Endothelial cell of umbilical vein (primary cell): ENCODE results near the gene POFUT2. TPM values are rescaled to one million over a fixed set of nuclear protein-coding genes. Genes with fewer than 3 reads are reported as not detected.
A peak's percentile ranks its signal among the peaks of the same experiment; 100 is the strongest.

Experiments
- BruUV-seq: library from RNA; stranded (reverse); fragments of 400-500 nt; replicated peaks from 2 replicates; lab custom pipeline; 2021; lab: Mats Ljungman, UMichigan
- CTCF ChIA-PET: fragments of 300-600, 350-600 bp; sonication (Branson Sonifier 250); formaldehyde crosslinking; loops from one replicate; lab custom pipeline; 2021; ENCODE audit warnings: antibody characterized with exemption, inconsistent platforms; lab: Charles Lee
- POLR2A ChIA-PET: fragments of 300-600, 350-600 bp; sonication (Branson Sonifier 250); formaldehyde crosslinking; loops from one replicate; lab custom pipeline; 2021; ENCODE audit warnings: antibody characterized with exemption, inconsistent platforms; lab: Charles Lee
- DNase-seq: peaks from one replicate; pipeline ENCODE4 v3.0.0-alpha.2; 2011; ENCODE audit warnings: low read depth, low spot score
- FAIRE-seq: peaks from 2 replicates; lab custom pipeline; 2011; peaks lifted over from hg19 to GRCh38; lab: Jason Lieb, UNC
- H2AFZ ChIP-seq: 2 replicates; pipeline ENCODE4 v1.6.0; 2012; ENCODE audit warnings: low read depth, low read length, control low read depth, inconsistent platforms
- H3K27ac ChIP-seq: 2 replicates; pipeline ENCODE4 v1.5.1; 2011; ENCODE audit warnings: low read depth, mild to moderate bottlenecking, control low read depth, low read length, moderate library complexity; ENCODE audit not compliant: insufficient read depth
- H3K27me3 ChIP-seq, 2 experiments: 2 replicates each; pipeline versions ENCODE4 v1.6.0 to v1.6.1; 2011; ENCODE audit warnings: low read length in 2 of 2, mixed read lengths in 1 of 2; ENCODE audit not compliant: control insufficient read depth in 2 of 2, insufficient read depth in 2 of 2
- H3K36me3 ChIP-seq, 2 experiments: 2 replicates in 1 of 2; 3 replicates in 1 of 2; pipeline ENCODE4 v1.5.1; 2011; ENCODE audit warnings: low read length in 2 of 2, mild to moderate bottlenecking in 1 of 2, moderate library complexity in 1 of 2; ENCODE audit not compliant: control insufficient read depth in 2 of 2, insufficient read depth in 2 of 2; ENCODE audit errors: extremely low read depth in 1 of 2
- H3K4me1 ChIP-seq: 3 replicates; pipeline ENCODE4 v1.5.1; 2011; ENCODE audit warnings: mild to moderate bottlenecking, low read length; ENCODE audit not compliant: control insufficient read depth, insufficient read depth; ENCODE audit errors: extremely low read depth
- H3K4me2 ChIP-seq: 2 replicates; pipeline ENCODE4 v1.6.1; 2011; ENCODE audit warnings: low read length, control low read depth, mixed read lengths; ENCODE audit not compliant: insufficient read depth
- H3K4me3 ChIP-seq, 3 experiments: fragments of 200-600 bp in 1 of 3; sonication (generic), shearing (Covaris generic) in 1 of 3; replicated peaks in 1 of 3; 2 replicates each; pipeline ENCODE4 v1.5.1; 2011 to 2016; ENCODE audit warnings: control low read depth in 3 of 3, low read length in 3 of 3, mild to moderate bottlenecking in 2 of 3, inconsistent platforms in 1 of 3, low read depth in 1 of 3, moderate library complexity in 1 of 3; ENCODE audit not compliant: insufficient read depth in 1 of 3
- H3K79me2 ChIP-seq: 2 replicates; pipeline ENCODE4 v1.6.0; 2012; ENCODE audit warnings: low read length, inconsistent platforms; ENCODE audit not compliant: control insufficient read depth, insufficient read depth
- H3K9ac ChIP-seq: replicated peaks from 2 replicates; pipeline ENCODE3; 2011; ENCODE audit warnings: low read length, control low read depth; ENCODE audit not compliant: insufficient read depth; ENCODE audit errors: extremely low read depth
- H3K9me1 ChIP-seq: replicated peaks from 3 replicates; pipeline ENCODE4 v1.6.0; 2011; ENCODE audit warnings: mild to moderate bottlenecking, low read length; ENCODE audit not compliant: control insufficient read depth, insufficient read depth; ENCODE audit errors: extremely low read depth
- H3K9me3 ChIP-seq: replicated peaks from 2 replicates; pipeline ENCODE4 v1.5.1; 2012; ENCODE audit warnings: low read length, inconsistent platforms; ENCODE audit not compliant: control insufficient read depth, insufficient read depth
- H4K20me1 ChIP-seq: replicated peaks from 2 replicates; pipeline ENCODE3; 2011; ENCODE audit warnings: mild to moderate bottlenecking, low read length; ENCODE audit not compliant: control insufficient read depth, insufficient read depth; ENCODE audit errors: extremely low read depth
- EZH2 ChIP-seq: IDR thresholded peaks from 2 replicates; pipeline ENCODE4 v1.6.1; 2012; ENCODE audit warnings: borderline replicate concordance, low read depth, mild to moderate bottlenecking, moderate library complexity, low read length, inconsistent platforms; ENCODE audit not compliant: severe bottlenecking
- FOS ChIP-seq: IDR thresholded peaks from 2 replicates; pipeline ENCODE4 v1.6.1; 2011; ENCODE audit warnings: mild to moderate bottlenecking, low read length, moderate library complexity, borderline replicate concordance; ENCODE audit not compliant: insufficient read depth
- GATA2 ChIP-seq: IDR thresholded peaks from 2 replicates; pipeline ENCODE4 v1.7.0; 2011; ENCODE audit warnings: low read depth, mild to moderate bottlenecking, moderate library complexity, mixed read lengths, low read length; ENCODE audit not compliant: insufficient read length, insufficient read depth
- JUN ChIP-seq: IDR thresholded peaks from 2 replicates; pipeline ENCODE4 v1.6.1; 2011; ENCODE audit warnings: borderline replicate concordance, low read depth; ENCODE audit not compliant: insufficient read length, insufficient read depth
- MAX ChIP-seq: IDR thresholded peaks from 2 replicates; pipeline ENCODE4 v1.6.1; 2011; ENCODE audit not compliant: insufficient read depth, insufficient read length
- MYC ChIP-seq: IDR thresholded peaks from one replicate; pipeline ENCODE4 v1.6.1; 2011; ENCODE audit warnings: mild to moderate bottlenecking, low read depth, low read length
- POLR2A ChIP-seq: IDR thresholded peaks from 2 replicates; pipeline ENCODE4 v1.6.1; 2012; ENCODE audit warnings: low read depth, mild to moderate bottlenecking, control low read depth, low read length
- POLR2AphosphoS5 ChIP-seq: IDR thresholded peaks from 2 replicates; pipeline ENCODE4 v1.6.1; 2012; ENCODE audit warnings: low read depth, mild to moderate bottlenecking, control low read depth, low read length, moderate library complexity; ENCODE audit not compliant: insufficient read depth
- dilution Hi-C: fragments of 300-500 bp; cut with MboI; formaldehyde crosslinking; loops from one replicate; pipeline ENCODE4 v1.15.0; 2019; ENCODE audit warnings: low sequenced_read_pairs; ENCODE audit not compliant: extremely low pct_ligation_motif_present
- intact Hi-C: fragments of 100-400 bp; cut with micrococcal nuclease; formaldehyde crosslinking; loops from one replicate; pipeline ENCODE4 v1.10.0; 2022
- polyA plus RNA-seq, 4 experiments: library from polyadenylated mRNA; depleted of rRNA in 3 of 4; stranded (reverse) in 3 of 4; unstranded in 1 of 4; fragments of >200 nt; gene quantifications; 2 replicates each; pipeline versions ENCODE4 v1.2.1 to v1.2.3, GENCODE V29; 2011 to 2012; ENCODE audit warnings: missing spikeins in 1 of 4
- total RNA-seq: library from RNA; stranded (reverse); gene quantifications from 2 replicates; pipeline ENCODE4 v1.2.3, GENCODE V29; 2021
- TF ChIP-seq, protein P1 (sequence below), 2 donors: IDR thresholded peaks; 1 replicate in 1 of 2; 2 replicates in 1 of 2; pipeline ENCODE4 v1.5.1; 2011; ENCODE audit warnings: low read length in 2 of 2, mild to moderate bottlenecking in 2 of 2, moderate library complexity in 2 of 2, control low read depth in 1 of 2, inconsistent platforms in 1 of 2, low read depth in 1 of 2; ENCODE audit not compliant: insufficient read depth in 1 of 2; ENCODE audit errors: extremely low read depth in 1 of 2

Gene POFUT2
- total and polyA plus RNA-seq, 2 donors (not counting 3 experiments of a cell fraction or from before 2014, with no cell fraction given): 30.7 to 47.5 TPM

DNA sequence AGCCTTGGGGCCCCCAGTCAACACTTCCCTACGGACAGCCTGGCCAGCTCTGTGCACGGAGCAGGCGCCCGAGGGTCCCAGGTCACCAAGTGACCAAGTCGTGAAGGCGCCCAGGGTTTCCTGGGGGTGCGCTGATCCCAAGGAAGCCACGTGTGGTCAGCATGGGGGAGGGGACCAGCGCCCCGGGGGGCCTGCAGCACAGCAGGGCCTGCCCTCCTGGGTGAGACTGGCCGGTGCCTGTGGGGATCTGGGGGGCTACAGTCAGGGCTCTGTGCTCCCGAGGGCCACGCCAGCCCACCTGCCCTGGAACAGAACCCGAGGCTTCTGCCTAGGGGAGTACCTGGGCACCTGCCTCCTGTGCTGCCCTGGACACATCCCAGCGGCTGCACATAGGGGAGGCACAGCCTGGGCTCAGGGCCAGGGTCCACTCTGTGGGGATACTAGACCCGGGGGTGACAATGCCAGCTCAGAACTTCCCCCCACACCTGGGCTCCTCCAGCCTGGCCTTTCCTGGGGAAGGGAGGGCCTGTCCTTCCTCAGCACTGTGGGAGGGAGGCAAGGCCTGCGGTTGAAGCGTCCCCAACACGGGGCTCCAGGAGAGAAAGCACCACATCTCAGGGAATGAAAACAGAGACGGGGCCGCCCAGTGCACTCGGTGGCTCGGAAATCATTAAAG lies 6.2 kb upstream of the POFUT2 start:
- Histone ChIP-seq H3K27ac (peak overlapping the region; percentile 100), H3K9me1 (no peaks in the 10 kb centered on the region), H3K36me3 (no peaks in the 10 kb centered on the region), H3K4me3 (no peak overlapping the region), H3K9me3 (no peaks in the 10 kb centered on the region), H3K9ac (peak overlapping the region; percentile 97), H4K20me1 (no peaks in the 10 kb centered on the region), H3K4me1 (peaks cover 38% of the 10 kb centered on the region), H2AFZ (no peak overlapping the region), H3K79me2 (peaks cover 14% of the 10 kb centered on the region), H3K4me2 (peak overlapping the region; percentile 50), H3K27me3 (no peaks in the 10 kb centered on the region)
- POLR2A ChIA-PET: interaction anchor here (0.9 kb wide), 1 partner anchor 15 kb away, joined by 3 read pairs; no protein-coding TSS in a partner anchor
- no TSS peak for BruUV-seq
- CTCF ChIA-PET: interaction anchor here (0.7 to 3.8 kb wide), 21 partner anchors 15 to 527 kb away, joined by 3 to 48 read pairs (median 5); no protein-coding TSS in a partner anchor
- DNase-seq: no peak
- intact Hi-C loops (loop anchor here (1.0 to 5.0 kb wide), 6 partner anchors 15 to 528 kb away; no protein-coding TSS in a partner anchor), dilution Hi-C loops (no loop called here)
- no peak for FAIRE-seq
- TF ChIP-seq MAX (no peak), JUN (no peak), MYC (no peak), GATA2 (no peak), EZH2 (no peak), POLR2A (no peak), FOS (no peak), POLR2AphosphoS5 (no peak)
- TF ChIP-seq, protein P1, sequence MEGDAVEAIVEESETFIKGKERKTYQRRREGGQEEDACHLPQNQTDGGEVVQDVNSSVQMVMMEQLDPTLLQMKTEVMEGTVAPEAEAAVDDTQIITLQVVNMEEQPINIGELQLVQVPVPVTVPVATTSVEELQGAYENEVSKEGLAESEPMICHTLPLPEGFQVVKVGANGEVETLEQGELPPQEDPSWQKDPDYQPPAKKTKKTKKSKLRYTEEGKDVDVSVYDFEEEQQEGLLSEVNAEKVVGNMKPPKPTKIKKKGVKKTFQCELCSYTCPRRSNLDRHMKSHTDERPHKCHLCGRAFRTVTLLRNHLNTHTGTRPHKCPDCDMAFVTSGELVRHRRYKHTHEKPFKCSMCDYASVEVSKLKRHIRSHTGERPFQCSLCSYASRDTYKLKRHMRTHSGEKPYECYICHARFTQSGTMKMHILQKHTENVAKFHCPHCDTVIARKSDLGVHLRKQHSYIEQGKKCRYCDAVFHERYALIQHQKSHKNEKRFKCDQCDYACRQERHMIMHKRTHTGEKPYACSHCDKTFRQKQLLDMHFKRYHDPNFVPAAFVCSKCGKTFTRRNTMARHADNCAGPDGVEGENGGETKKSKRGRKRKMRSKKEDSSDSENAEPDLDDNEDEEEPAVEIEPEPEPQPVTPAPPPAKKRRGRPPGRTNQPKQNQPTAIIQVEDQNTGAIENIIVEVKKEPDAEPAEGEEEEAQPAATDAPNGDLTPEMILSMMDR (IDR thresholded peaks at IDR 0.05; ENCODE audit: extremely low read depth in 1 of 2, insufficient read depth in 1 of 2, low read depth in 1 of 2, low read length in 2 of 2): no peak
